Forelimb muscle (tissue), 1 donor: ENCODE data around the gene GLRX5. TPM values are rescaled to one million over a fixed set of nuclear protein-coding genes. Genes with fewer than 3 reads are reported as not detected.

Experiments used
- DNase-seq: peaks from one replicate; pipeline ENCODE4 v3.0.0-alpha.2; 2013; ENCODE audit warnings: low read depth
- polyA plus RNA-seq: library from polyadenylated mRNA; unstranded; fragments of 120-200 nt; gene quantifications from one replicate; pipeline ENCODE4 v1.2.1, GENCODE V29; 2013; ENCODE audit not compliant: insufficient read length

Gene GLRX5
- polyA plus RNA-seq, 1 donor: 48.6 TPM

DNA sequence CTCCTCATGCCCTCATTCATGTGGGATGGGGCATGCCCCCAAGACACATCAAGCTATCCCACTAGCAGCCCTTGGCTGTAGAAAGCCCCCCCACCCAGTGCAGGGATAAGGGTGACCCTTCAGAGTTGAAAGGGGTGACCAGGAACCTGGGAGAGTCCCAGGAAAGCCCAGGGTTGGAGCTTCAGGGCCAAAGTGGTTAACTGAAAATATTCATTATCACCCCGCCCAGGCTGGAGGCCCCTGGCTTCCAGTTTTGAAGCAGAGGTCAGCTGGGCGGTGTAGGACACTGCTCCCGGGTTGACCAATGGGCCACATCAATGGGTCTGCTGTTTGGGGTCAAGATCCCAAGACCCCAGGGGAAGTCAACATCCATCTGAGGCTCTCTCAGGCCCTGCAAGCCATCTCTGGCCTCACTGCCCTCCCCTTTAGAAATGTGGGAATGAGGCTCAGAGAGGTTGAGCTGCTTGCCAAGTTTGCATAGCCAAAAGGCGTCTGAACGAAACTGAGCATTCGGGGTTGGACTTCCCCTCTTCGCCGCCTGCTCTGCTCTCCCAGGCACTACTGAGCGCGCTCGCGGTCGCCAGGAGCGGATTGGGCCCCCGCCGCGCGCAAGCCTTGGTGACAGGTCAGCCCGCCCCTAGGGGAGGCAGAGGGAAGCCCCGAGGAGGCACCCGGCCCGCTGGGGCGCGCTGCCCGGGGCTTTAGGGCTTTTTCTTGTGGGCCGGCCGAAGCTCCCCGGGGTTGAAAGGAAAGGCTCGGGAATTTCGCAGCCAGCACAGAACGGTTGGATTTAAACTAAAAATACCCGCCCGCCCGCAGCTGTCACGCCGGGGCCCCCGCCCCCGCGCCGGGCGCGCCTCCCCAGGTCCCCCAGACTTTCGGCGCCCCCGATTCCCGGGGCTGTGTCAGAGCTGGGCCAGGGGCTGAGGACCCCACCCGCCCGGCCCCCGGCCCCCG, 19.0 kb upstream of the GLRX5 start:
- no peak for DNase-seq

DNA sequence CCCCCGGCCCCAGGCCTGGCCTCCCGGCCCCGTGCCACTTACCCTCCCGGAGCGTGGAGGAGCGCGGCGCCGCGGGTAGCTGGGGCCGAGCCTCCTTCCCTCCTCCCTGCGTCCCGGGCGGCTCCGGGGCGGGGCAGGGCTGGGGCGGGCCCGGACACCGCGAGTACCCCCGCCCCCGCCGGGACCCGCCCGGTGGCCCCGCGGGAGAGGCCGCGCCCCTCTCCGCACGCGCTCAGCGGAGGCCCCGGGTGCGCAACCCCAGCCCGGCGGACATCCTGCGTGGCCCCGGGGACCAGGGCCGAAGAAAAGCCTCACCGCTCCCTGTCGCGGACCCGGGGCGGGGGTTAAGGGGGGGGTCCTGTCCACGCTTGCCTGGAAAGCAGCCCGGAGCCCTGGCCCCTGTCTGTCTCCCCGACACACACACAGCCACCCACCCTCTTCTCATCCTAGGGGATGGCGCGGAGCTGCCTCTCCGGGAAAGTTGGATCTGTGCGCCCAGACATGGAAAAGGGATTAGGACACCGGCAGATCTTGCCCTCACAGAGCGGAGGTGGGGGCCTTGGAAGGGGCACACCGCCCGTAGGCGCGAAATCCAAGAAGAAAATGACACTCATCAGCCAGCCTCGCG, 18.2 kb upstream of the GLRX5 start, which contains the start of gene SYNE3:
Gene SYNE3 (minus strand): TSS at position 97 of the 628 bp plus-strand sequence. CDS start 40,829 bp downstream, outside the sequence.
- DNase-seq: no peak

DNA sequence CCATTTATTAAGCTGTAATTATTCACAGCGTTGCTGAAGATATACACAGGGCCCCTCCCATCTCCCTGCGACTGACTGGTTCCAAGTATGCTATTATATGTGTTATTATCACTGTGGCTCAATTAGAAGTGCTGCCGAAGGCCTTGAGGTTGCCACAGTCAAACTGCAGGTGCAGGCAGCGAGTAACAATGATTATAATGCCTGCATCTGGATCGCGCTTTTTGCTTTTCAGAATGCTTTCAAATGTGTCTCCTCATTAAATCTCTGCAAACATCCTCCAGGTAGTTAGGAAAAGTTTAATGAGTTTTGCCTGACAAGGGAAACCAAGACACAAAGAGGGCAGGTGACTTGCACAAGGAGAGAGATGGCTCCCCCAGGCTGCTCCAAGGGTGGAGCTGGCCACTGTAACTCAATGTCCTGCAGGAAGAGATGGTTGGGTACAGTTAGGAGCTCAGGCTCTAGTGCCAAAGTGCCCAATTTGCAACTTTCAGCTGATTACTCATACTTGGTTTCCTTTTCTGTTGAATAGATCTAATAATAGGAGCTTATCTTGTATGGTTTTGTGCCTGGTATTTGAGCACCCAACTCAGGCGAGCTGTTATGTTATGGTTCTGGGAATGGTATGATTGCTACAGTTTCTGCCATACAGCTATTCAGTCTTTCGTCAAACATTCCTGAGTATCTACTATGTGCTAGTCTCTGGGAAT, 16.7 kb upstream of the GLRX5 start:
- DNase-seq: no peak

DNA sequence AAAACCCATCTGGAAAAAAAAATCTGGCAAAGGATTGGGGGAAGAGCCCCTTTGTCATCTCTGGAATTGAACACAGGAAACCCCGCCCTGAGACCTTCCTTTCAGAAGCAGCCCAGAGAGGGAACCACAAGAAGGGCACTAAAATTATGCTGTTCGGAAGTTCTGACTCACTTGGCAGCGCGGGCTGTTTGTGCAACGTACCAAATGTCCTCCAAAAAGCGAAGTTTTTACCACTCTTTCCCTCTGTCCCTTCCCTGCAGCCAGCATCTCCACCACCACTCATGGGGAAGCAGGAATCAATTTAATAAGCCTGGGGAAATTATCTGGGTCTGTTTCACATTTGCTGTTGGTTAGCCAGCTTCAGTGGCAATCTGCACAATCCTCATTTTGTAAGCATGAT, 15.2 kb upstream of the GLRX5 start:
- DNase-seq: no peak

DNA sequence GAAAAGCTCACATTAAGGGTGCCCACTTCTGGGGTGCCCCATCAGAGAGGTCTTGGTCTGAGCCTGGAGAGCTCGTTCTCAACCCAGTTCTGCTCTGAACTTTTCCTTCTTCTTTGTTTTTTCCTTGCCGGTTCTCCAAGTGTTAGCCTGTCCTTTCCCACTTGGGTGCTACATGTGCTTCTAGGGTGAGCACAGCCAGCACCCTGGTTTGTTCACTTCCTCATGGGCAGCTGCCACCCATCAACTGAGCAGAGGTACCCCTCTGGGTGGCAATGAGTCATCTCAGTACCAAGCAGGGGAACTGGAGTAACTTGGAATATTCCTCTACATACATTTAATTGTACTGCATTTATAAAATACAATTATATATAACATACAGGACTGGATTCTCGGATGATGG, 14.5 kb upstream of the GLRX5 start:
- DNase-seq: no peak

DNA sequence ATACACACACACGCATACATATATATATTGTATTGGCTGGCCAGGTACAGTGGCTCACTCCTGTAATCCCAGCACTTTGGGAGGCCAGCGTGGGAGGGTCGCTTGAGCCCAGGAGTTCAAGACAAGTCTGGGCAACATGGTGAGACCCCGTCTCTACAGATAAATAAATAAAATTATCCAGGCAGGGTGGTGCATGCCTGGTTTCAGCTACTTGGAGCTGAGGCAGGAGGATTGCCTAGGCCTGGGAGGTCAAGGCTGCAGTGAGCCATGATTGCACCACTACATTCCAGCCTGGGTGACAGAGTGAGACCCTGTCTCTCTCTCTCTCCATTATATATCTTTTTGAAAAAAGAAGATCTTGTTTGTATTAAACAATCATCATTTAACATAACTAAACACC, 13.8 kb upstream of the GLRX5 start:
- no peak for DNase-seq

DNA sequence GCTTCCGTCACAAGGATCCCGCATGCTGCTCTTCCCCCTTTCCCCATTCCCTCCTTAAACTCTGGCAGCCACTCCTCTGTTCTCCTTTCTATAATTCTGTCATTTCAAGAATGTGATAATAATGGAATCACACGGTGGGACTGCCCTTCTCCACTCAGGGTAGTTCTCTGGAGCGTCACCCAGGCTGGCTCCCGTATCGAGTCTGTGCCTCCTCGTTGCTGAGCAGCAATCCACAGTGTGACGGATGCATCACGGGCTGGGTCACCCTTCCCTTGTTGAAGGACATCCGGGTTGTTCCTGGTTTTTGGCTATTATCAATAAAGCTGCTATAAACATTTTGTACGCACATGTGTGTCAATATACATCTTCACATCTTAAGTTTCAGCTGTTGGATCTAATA, 12.7 kb upstream of the GLRX5 start:
- DNase-seq: no peak

DNA sequence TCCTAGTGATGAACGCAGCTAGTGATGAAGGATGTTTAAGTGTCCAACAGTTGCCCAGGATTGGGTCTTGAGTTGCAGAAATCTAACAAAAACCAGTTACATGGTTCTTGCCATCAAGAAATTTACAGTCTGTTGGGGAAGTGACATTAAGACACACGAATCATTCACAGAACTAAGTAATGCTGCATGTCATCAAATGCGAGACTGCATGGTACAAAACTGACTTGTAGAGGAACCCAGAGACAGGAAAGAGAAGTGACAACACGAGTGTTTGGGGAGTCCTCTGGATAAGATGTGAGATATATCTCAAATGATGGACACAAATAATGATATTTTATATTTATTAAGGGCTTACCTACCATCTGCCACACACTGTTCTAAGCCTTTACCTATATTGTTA, 12.3 kb upstream of the GLRX5 start:
- no peak for DNase-seq

DNA sequence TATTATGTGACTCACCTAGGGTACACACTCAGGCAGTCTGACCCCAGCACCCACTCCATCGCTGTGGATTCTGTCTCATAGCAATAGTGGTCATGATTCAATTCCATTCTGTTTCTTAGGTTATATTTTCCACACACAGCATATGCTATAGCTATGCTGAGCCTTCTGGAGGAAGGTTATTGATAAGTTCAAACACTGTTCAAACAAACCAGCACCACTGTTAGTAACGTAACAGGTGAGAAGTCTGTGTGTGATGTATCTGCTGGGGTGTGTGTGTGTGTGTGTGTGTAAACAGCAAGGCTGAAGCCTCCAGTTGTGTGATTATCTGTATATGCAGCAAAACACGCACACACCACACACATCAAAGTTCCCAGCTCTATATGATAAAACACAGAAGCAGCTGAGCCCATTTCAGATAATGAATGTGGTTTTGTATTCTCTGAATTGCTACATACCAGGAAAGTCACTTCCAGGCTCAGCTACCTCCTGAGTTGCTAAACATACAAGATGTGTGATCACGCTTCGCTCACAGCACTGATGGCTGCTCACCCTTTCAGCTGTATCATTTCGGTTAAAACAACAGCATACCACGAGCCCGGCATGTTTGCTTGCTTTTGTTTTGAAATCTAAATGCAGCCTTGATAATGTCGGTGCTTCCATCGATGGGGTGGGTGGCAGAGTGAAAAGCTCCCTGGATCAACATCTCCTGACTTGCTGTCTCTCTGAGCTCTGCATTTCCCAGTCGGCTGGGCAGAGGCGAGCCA, 11.6 kb upstream of the GLRX5 start:
- DNase-seq: no peak

DNA sequence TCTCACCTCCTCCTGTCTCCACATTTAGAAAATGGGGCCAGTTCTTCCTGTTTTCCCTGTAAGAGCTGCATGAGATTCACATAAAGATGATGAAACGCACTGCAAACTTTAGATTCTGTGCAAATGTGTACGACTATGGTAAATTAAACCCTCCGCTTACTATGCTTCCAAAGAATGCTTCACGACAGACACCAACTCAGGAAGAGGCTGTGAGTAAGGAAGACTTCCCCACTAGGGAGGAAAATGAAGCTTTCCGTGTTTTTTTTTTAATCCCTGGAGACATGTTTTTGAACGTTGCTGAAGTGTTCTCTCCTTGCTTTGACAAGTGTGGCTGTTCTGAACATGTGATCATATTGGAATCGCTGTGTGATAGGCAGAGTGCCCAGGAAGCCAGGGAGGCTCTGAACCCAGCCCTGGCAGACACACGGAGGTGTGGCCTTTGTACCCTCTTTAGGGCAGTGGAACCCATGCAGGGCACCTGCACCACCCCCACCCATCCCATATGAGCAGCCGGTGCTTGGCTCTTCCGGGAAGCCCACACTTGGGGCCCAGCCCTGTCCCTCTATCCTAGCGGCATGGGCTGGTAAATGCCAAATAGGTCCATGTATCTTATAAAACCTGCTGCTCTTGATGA, 10.9 kb upstream of the GLRX5 start:
- no peak for DNase-seq

DNA sequence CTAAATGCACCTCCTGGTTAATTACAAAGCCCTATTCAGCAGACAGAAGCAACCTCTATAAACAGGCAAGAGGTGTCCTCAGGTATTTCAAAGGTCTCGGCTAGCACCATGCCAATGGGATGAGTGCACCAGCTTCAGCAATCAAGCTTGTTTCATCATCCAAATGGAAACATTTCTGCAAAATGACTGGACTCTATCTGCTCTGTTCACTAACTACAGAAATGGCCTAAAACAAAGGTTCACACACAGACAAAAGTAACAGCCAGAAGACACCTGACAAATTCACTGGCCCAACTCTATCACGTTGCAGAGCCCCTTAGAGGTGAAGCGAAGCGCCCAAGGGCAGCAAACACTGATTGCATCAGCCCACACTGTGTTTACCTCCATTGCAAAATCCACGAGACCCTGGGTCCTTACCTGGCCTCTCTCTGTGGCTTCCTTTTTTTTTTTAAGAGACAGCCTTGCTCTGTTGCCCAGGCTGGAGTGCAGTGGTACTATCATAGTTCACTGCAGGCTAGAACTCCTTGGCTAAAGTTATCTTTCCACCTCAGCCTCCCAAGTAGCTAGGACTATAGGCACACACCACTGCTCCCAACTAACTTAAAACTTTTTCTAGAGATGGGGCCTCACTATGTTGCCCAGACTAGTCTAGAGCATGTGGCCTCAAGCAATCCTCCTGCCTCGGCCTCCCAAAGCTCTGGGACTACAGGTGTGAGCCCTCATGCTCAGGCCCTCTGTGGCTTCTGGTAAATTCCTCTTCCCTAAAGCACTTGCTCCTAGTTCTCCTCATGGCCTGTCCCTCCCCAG, 9.9 kb upstream of the GLRX5 start:
- DNase-seq: no peak

DNA sequence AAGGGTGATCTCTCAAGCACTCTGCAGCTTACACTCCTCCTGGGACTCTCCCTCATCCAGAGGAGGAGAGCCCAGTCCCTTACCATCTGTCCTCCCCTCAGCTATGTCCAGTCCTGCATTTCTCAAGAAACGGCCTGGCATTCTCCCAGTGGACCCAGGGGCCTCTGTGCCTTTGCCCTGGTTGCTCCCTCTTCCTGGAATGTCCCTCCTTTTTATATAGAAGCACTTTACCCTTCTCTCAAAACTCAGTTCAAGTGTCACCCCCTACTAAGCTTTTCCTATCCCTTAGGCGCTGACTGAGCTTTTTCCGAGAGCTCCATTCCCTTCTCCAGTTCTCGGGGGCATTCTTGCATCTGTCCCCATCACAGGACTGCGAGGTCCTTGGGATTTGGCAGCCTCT, 8.9 kb upstream of the GLRX5 start:
- DNase-seq: no peak

DNA sequence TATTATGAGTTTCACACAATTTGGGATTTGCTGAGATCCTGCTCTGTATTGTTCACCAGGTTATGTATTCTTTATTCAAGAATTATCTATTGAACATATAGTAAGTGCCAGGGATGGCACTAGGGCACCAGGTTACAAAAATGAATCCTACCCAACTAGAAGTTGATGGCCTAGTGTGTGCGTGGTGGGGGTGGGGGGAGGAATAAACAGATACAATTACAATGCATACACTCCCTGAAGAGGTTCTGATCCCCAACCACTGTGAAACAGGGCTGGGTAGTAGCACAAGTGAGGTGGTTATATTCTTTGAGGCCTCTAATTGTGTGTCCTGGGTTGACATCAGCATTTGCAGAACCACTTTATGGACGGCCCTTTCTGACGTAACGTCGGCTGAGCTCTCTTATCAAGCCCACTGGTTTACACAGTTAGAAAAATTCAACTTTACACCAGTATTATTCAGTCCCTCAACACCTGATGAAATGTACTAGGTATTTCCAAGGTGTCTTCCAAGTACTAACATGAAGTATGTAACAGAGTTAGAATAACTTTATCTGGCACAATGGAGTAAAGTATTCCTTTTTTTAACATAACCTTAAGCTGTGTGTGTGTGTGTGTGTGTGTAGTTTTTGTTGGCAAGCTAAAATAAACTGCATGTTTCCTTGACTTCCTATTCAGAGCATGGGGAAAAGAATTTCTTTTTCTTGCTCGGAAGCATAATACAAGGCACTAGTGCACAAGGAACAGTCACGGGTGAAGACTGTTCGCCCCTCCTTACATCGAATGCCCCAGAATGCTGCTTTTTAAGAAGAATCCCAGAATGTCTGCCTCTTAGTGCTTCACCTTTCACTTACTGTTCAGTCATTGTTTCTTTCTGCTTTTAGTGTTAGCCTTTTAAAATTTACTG, 8.1 kb upstream of the GLRX5 start:
- DNase-seq: no peak

DNA sequence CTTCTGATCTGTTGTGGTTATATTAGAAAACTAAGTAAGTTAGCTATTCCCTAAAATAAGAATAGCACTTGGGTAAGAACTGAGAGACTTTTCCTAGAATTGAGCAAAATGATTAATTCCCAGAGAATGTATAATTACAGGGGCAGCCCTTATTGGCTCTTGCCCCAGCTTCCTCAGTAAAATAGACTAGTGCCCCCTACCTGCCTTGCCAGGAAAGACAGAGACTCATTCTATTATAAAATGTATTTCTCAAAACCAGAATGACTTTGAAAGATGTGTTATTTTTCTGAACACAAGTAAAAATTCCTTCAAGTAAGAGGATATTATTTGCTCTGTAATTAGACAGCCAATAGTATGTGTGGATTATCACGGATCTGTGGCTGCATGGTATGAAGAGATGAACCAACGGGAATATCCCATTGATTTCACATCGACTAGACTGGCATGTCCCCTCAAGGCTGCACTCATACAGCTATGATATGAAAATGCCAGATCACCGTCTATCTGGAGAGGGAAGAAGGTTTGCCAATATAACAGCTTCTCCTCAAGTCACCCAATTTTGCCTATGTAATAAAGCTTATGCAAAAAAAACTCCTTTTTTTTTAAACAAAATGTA, 7.4 kb upstream of the GLRX5 start:
- no peak for DNase-seq

DNA sequence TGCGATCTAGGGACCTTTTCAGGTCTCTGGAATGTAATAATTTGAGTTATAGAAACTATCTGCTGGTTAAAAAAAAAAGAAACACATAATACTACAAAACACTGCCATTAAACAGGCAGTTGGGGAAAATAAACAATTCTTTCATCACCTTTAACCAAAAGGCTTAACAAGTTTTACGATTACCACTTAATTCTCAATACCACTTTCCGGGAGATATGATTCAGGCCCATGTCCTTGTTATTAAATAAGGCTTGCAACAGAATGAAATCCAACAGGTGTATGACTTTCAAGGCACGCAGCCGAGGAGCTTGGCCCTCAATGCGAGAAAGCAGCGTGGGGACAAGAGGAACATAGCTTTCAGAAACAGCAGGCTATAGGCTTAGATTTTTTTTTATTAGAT, 5.6 kb upstream of the GLRX5 start:
- DNase-seq: no peak

DNA sequence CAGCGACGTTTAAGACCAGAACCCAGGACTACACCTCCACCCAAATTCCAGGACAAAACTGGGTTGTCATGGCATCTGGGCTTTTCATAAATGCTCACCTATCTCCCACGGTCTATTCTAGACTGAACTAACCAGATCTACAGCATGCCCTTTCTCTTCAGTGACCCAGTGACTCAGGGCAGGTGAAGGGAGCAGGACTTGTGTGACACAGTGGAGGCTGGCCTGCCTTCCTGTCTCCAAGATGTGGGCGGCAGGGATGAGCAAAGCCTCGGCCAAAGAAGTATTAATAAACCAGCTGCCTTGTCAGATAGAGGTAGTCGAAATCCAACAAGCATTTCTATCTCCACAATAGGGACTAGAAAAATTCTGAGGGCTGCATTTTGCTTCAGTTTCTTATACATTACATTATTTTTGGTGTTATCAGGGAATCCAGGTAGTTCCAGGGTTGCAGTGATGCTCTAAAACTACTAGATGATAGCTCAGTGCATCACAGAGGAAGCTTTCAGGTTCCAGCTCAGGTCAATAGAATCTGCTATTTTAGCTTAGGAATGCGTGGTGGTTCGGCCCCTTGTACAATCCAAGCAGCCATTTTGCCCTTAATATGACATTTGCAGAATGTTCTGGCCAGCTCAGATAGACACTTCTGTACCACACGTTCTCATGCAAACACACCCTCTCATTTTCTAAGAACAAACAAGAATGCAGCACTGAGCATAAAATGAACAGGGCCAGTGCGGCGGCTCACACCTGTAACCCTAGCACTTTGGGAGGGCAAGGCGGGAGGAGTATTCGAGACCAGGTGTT, 4.2 kb upstream of the GLRX5 start:
- DNase-seq: no peak

DNA sequence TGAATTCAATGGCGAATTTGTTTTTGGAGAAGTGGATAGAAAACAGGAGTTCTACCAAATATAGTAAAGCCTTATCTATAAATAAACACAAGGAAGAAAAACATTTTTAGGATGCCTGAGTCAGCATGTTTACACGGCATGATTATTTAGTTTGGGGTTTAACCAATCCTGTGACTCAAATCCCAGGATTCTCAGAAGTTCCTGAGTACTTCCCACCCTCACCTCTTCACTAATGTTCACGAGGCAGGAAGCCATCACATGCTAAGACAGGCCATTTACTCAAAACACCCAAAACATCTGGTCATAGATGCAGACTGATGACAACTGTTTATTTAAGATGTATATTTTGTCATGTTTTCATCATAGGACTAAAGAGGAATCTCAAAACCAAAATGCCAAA, 3.4 kb upstream of the GLRX5 start:
- no peak for DNase-seq

DNA sequence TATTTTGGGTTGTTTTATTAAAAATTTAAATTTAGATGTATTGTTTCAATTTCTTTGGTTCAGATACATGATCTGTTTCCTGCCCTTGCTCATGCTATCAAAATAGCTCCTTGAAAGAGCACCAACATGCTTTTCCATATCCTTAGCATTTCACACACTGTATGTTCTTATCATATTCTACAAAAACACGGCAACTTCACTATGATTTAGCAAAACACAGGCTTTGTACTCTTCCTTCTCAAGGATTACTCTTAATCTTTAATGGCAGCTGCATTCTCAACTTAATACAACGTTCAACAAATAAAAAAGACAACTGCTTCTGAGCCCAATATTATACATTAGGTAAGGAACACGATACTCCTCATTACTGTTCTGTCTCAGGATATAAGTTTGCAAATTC, 2.9 kb upstream of the GLRX5 start:
- no peak for DNase-seq
